HG03066 (cell line): ENCODE measurements around the gene WSB2.
"Not testable (repeated sequence)": the region's sequence is repeated elsewhere in the genome, so short reads cannot be mapped to it uniquely, and the experiment has no call there.

Source experiments
- ATAC-seq: cut with Tn5 transposase; IDR thresholded peaks from one replicate; pipeline ENCODE4 v1.9.1; 2021; ENCODE audit warnings: low read depth; ENCODE audit not compliant: unreplicated experiment

Gene WSB2

GRCh38 chr12:118036672-118037411, 24.1 kb downstream of the WSB2 start:
- ATAC-seq: no peak

DNA sequence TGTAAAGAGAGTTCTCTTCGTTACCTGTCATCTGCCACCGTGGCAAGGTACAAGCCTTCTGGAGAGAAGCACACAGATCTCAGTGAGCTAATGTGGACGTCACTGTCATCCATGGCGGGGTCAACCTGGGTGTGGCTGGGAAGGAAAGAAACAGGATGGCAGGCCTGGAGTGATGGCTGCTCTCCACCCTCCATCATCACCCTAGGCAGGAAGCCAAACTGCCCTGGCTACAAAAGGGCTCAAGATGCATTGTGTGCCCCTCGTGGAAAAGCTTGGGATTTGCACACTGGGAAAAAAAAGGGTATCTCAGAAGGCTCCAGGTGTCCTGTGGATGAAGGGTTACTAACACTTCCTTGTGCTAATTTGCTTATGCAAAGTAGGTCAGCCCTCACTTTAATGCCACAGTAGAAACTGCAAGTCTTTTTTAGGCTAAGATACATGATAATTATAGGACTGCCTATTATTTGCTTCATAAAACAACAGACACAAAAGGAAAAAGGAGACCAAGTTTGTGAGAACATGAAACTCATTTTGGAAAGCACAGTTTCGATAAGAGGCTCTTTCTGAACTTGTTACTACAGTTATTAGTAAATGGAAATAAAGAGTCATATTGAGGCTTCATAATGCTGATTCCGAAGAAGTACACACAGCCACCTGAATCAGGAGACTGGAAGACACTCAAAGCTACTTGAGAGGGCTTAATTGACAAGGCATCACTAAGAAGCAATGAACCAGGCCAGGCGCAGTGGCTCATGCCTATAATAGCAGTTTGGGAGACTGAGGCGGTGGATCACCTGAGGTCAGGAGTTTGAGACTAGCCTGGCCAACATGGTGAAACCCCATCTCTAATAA, 25.6 kb downstream of the WSB2 start:
- ATAC-seq: peak; percentile 90

DNA sequence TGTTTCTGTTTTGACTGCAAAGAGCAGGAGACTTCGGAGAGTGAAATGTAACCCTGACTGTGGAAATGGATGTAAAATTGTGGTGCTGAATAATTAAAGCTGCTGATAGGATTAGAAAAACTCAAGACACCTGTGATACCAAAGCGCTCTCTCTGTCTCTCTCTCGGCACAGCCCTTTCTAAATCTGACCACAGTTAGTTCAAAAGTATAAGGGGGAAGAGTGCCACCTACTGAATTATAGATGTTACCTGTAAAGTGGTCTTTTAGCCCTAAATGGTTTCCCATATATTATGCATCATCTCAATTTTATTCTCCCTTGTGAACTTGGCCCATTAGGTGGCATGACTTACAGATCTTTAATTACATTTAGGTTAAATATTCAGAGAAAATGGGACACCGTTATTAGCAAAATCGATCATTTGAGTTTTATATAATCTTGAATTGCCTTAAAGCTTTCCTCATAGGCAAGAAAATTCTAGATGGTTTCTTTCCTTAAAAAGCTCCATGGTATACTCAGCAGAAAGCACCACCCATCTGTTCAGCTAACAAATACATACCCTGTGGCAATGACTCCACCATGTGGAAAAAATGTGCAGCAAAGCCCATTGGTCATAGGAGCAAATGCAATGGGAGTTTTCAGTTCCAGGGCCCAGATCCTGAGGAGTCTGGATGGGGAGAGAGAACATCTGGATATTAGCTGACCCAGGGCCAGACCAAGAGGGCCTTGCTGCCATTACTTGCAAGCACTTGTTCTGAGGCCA, 26.4 kb downstream of the WSB2 start:
- no peak for ATAC-seq

DNA sequence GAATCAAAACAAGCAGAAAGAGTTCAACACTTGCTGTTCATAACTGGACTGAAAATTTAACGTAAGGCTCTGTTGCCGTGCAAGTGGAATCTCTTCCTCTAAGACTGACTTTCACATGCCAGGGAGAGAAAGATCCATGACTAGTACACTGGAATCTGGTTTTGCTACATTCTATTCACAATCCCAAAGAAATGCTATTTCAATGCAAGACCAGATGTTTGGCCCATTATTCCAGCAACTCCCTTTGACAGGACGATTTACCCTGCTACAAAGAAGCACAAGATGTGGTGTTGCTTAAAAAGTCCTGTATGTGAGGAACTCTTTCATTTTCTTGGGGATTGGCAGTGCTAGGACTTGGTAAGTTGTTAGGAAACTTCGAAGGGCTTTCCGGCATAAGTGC, 27.1 kb downstream of the WSB2 start:
- ATAC-seq: no peak

GRCh38 chr12:118033323-118033722, 27.7 kb downstream of the WSB2 start:
- no peak for ATAC-seq

DNA sequence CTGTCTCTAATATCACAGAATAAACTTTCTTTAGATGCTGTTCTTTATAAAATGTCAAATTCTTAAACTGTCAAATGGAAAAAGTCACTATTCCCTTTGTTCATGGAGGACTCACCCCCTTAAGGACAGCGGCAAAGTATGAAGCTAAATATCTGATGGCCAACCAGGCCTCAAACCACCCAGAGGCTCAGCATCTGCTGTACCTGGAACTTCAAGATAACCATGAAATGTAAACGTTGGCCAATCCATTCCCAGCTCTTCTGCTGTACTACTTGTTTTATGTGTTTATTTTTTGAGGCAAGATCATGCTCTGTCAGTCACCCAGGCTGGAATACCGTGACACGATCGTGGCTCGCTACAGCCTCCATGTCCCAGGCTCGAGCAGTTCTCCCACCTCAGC, 28.8 kb downstream of the WSB2 start:
- ATAC-seq: no peak

DNA sequence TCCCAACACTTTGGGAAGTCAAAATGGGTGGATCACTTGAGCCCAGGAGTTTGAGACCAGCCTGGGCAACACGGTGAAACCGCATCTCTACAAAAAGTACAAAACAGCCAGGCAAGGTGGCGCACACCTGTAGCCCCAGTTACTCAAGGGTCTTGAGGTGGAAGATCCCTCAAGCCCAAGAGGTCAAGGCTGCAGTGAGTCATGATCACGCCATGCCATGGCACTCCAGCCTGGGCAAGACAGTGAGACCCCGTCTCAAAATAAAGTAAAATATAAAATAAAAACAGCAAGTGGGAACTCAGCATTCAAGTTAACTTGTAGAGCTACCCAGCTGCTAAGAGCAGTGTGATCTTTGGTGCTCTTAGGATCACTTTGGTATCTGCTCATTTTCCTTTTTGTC, 31.8 kb downstream of the WSB2 start:
- no peak for ATAC-seq

DNA sequence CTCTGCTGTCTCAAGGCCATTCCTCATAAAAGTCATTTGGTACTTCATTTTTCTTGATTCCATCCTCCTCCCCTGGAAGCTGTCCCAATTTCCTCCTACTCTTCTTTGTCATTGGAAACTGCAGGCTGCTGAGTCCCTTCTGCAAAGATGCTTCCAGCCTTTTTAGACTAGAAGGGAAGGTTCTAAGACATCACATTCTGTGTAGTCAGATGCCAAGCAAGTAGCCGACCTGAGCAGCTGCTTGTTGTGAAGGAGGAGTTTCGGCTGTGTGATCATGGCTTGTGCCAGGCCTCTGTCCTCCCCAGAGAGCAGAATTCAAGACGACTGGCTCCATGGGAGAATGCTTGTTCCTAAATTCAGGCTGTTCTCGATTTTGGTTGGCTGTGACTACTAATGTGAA, 35.8 kb downstream of the WSB2 start:
- no peak for ATAC-seq

DNA sequence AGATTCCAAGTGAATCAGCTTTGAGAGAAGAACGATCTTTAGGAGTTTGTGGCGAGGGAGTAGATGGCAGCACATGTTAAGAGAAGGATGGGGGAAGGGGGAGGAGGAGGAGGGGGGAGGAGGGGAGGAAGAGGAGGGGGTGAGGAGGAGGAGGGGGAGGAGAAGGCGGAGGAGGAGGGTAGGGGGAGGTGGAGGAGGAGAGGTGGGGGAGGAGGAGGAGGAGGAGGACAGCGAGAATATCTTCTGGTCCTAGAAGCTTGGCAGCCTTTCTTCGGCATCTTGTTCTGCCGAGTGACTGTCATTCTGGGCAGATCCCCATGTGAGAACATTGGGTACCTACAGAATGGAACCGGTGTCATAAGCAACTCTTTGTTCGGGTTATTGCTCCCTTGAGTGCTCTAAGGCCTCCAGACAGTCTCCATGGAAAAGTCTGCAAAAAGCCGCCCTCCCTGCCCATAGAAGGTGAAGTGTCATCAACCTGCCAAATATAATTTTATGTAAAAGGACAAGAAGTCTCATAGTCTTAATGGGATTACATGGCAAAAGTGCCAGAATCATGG, 37.6 kb downstream of the WSB2 start:
- no peak for ATAC-seq

- ATAC-seq: no peak
Observed at GRCh38 chr12:118022728-118023109, 38.3 kb downstream of the WSB2 start.

GRCh38 chr12:118022097-118022727, 38.8 kb downstream of the WSB2 start:
- ATAC-seq: not testable (repeated sequence)

GRCh38 chr12:118020036-118020435, 40.9 kb downstream of the WSB2 start:
- ATAC-seq: no peak

- no peak for ATAC-seq
Observed at GRCh38 chr12:118017926-118018325, 43.1 kb downstream of the WSB2 start.

GRCh38 chr12:118016424-118017264, 44.3 kb downstream of the WSB2 start, which contains the start of gene RFC5:
TSS of gene RFC5 (plus strand) at chr12:118016703. CDS start at chr12:118016828, 125 bp downstream.
- peak; percentile 98 for ATAC-seq

DNA sequence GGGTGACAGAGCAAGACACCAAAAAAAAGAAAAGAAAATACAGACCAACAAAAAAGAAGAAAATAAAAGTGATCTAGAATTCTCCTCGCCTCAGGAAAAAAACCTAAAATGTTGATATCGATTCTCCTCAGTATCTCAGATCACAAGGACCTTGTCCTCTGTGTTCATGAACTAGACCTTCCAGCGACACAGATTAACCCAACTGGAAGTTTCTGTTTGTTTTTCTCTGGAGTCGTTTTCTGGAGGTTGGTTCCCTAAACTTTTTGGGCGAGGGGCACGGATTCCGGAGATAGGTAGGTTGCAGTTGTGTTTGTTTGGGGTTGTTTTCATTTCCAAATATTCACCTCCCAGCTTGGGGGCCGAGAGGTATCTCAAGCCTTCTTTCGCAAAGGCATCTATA, 45.0 kb downstream of the WSB2 start:
- ATAC-seq: no peak

- ATAC-seq: no peak
Observed at GRCh38 chr12:118015306-118015705, 45.7 kb downstream of the WSB2 start.

DNA sequence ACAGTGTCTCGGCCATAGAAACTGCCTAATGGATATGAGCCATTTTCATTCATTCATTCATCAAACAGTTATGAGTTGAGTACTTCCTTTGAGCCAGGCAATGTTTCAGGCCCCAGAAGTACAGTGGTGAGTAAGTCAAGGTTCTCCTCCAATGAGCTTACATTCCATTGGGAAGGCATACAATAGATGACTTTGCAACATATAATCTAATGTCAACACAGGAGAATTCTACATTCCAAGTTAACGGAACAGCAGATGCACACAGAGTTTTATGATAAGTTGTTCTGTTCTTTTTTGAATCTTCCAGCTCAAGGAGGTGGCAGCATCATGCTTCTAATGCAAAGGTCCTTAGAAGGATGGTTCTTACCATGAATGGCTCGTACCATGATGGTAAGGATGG, 47.7 kb downstream of the WSB2 start:
- no peak for ATAC-seq

DNA sequence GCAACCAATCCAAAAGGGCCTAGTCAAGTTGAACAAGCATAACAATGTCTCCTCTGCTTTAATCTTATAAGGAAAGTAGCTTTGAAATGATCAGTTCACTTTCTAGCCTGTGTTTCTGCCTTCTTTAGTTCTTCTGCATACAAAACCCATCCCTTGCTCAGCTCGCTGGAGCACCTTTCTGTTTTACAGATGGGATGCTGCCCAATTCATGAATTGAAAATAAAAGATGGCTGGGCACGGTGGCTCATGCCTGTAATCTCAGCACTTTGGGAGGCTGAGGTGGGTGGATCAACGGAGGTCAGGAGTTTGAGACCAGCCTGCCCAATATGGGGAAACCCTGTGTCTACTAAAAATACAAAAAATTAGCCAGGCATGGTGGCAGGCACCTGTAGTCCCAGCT, 49.0 kb downstream of the WSB2 start:
- ATAC-seq: no peak

GRCh38 chr12:118011377-118011776, 49.6 kb downstream of the WSB2 start:
- no peak for ATAC-seq
